ENCODE data around the gene RPL28. TPM values are rescaled to one million over a fixed set of nuclear protein-coding genes. Genes with fewer than 3 reads are reported as not detected.

RPL28 gene
- total and polyA plus RNA-seq, 2 of the 13 experiments (the other 11 are each of a cell fraction or from before 2014, with no cell fraction given), result 105 to 420 TPM

DNA sequence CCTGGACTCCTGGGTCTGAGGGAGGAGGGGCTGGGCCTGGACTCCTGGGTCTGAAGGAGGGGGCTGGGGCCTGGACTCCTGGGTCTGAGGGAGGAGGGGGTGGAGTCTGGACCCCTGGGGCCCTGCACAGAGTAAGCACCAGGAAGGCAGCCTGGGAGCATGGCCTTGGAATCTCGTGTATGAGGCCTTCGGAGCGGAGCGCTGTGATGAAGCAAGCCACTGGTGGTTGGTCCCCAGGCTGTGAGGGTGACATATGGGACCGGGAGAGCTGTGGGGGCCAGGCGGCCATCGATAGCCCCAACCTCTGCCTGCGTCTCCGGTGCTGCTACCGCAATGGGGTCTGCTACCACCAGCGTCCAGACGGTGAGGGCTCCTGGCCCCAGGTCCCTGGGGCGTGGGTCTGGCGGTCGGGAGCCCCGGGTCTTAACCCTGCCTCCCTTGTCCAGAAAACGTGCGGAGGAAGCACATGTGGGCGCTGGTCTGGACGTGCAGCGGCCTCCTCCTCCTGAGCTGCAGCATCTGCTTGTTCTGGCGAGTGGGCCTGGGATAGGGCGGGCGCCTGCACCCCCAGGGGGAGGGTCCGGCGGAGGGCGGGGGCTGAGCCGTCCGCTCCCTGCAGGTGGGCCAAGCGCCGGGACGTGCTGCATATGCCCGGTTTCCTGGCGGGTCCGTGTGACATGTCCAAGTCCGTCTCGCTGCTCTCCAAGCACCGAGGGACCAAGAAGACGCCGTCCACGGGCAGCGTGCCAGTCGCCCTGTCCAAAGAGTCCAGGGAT, 8.2 kb upstream of the RPL28 start (continued):
- TF ChIP-seq, protein P1, sequence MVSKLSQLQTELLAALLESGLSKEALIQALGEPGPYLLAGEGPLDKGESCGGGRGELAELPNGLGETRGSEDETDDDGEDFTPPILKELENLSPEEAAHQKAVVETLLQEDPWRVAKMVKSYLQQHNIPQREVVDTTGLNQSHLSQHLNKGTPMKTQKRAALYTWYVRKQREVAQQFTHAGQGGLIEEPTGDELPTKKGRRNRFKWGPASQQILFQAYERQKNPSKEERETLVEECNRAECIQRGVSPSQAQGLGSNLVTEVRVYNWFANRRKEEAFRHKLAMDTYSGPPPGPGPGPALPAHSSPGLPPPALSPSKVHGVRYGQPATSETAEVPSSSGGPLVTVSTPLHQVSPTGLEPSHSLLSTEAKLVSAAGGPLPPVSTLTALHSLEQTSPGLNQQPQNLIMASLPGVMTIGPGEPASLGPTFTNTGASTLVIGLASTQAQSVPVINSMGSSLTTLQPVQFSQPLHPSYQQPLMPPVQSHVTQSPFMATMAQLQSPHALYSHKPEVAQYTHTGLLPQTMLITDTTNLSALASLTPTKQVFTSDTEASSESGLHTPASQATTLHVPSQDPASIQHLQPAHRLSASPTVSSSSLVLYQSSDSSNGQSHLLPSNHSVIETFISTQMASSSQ (IDR thresholded peaks at IDR 0.05; ENCODE audit: low read depth), result no peak
- TF ChIP-seq, protein P1 (CRISPR knock-in tag; IDR thresholded peaks at IDR 0.05; ENCODE audit: borderline replicate concordance), result no peak
- TF ChIP-seq ASH2L (IDR thresholded peaks at IDR 0.05; ENCODE audit: insufficient read length, low read depth, low read length), result no peak
- peak; percentile 98 for TF ChIP-seq ZSCAN22 (CRISPR knock-in tag; IDR thresholded peaks at IDR 0.05)
- TF ChIP-seq STAT5B (CRISPR knock-in tag; IDR thresholded peaks at IDR 0.05), result no peak
- TF ChIP-seq, protein P2, sequence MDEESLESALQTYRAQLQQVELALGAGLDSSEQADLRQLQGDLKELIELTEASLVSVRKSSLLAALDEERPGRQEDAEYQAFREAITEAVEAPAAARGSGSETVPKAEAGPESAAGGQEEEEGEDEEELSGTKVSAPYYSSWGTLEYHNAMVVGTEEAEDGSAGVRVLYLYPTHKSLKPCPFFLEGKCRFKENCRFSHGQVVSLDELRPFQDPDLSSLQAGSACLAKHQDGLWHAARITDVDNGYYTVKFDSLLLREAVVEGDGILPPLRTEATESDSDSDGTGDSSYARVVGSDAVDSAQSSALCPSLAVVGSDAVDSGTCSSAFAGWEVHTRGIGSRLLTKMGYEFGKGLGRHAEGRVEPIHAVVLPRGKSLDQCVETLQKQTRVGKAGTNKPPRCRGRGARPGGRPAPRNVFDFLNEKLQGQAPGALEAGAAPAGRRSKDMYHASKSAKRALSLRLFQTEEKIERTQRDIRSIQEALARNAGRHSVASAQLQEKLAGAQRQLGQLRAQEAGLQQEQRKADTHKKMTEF (CRISPR knock-in tag; IDR thresholded peaks at IDR 0.05), result no peak
- 0 out of 2 replicates have a peak, but pooled peaks have one; percentile 36 for TF ChIP-seq ZMAT3 (CRISPR knock-in tag; conservative IDR thresholded peaks at IDR 0.05)
- no peak for TF ChIP-seq SRF (IDR thresholded peaks at IDR 0.05; ENCODE audit: low read depth, low read length)
- TF ChIP-seq ZFX (CRISPR knock-in tag; IDR thresholded peaks at IDR 0.05; ENCODE audit: low read depth), result peak; percentile 80
- TF ChIP-seq, protein P3, sequence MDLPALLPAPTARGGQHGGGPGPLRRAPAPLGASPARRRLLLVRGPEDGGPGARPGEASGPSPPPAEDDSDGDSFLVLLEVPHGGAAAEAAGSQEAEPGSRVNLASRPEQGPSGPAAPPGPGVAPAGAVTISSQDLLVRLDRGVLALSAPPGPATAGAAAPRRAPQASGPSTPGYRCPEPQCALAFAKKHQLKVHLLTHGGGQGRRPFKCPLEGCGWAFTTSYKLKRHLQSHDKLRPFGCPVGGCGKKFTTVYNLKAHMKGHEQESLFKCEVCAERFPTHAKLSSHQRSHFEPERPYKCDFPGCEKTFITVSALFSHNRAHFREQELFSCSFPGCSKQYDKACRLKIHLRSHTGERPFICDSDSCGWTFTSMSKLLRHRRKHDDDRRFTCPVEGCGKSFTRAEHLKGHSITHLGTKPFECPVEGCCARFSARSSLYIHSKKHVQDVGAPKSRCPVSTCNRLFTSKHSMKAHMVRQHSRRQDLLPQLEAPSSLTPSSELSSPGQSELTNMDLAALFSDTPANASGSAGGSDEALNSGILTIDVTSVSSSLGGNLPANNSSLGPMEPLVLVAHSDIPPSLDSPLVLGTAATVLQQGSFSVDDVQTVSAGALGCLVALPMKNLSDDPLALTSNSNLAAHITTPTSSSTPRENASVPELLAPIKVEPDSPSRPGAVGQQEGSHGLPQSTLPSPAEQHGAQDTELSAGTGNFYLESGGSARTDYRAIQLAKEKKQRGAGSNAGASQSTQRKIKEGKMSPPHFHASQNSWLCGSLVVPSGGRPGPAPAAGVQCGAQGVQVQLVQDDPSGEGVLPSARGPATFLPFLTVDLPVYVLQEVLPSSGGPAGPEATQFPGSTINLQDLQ (CRISPR knock-in tag; IDR thresholded peaks at IDR 0.05), result no peak
- TF ChIP-seq, protein P4, sequence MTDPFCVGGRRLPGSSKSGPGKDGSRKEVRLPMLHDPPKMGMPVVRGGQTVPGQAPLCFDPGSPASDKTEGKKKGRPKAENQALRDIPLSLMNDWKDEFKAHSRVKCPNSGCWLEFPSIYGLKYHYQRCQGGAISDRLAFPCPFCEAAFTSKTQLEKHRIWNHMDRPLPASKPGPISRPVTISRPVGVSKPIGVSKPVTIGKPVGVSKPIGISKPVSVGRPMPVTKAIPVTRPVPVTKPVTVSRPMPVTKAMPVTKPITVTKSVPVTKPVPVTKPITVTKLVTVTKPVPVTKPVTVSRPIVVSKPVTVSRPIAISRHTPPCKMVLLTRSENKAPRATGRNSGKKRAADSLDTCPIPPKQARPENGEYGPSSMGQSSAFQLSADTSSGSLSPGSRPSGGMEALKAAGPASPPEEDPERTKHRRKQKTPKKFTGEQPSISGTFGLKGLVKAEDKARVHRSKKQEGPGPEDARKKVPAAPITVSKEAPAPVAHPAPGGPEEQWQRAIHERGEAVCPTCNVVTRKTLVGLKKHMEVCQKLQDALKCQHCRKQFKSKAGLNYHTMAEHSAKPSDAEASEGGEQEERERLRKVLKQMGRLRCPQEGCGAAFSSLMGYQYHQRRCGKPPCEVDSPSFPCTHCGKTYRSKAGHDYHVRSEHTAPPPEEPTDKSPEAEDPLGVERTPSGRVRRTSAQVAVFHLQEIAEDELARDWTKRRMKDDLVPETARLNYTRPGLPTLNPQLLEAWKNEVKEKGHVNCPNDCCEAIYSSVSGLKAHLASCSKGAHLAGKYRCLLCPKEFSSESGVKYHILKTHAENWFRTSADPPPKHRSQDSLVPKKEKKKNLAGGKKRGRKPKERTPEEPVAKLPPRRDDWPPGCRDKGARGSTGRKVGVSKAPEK (CRISPR knock-in tag; IDR thresholded peaks at IDR 0.05; ENCODE audit: borderline replicate concordance), result no peak
- no peak for TF ChIP-seq ZNF446 (CRISPR knock-in tag; IDR thresholded peaks at IDR 0.05)
- no peak for TF ChIP-seq SALL2 (CRISPR knock-in tag; IDR thresholded peaks at IDR 0.05)
- TF ChIP-seq ZFP1 (CRISPR knock-in tag; IDR thresholded peaks at IDR 0.05), result no peak
- TF ChIP-seq, protein P5, sequence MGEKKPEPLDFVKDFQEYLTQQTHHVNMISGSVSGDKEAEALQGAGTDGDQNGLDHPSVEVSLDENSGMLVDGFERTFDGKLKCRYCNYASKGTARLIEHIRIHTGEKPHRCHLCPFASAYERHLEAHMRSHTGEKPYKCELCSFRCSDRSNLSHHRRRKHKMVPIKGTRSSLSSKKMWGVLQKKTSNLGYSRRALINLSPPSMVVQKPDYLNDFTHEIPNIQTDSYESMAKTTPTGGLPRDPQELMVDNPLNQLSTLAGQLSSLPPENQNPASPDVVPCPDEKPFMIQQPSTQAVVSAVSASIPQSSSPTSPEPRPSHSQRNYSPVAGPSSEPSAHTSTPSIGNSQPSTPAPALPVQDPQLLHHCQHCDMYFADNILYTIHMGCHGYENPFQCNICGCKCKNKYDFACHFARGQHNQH (CRISPR knock-in tag; IDR thresholded peaks at IDR 0.05), result no peak
- peak; percentile 30; the same call in 1 of the 2 replicates for TF ChIP-seq HNF4A (CRISPR knock-in tag; IDR thresholded peaks at IDR 0.05)
- TF ChIP-seq ZNF567 (CRISPR knock-in tag; IDR thresholded peaks at IDR 0.05; ENCODE audit: borderline replicate concordance), result no peak

Data from HepG2 (cell line).